ENCODE data around the gene LTB.
"Not testable (repeated sequence)": the region's sequence is repeated elsewhere in the genome, so short reads cannot be mapped to it uniquely, and the experiment has no call there.

DNA sequence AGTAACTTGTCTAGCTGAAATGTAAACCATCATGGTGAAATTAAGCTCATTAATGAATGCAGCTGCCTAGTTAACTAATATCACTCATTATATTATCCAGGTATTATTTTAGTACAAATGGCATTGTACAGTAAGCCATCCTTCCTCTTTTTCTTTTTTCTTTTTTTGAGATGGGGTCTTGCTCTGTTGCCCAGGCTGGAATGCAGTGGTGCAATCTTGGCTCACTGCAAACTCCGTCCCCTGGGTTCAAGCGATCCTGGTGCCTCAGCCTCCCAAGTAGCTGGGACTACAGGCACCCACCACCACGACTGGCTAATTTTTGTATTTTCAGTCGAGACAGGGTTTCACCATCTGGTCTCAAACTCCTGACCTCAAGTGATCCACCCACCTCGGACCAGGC is 8.5 kb upstream of the LTB start:
- TF ChIP-seq ARNTL (CRISPR knock-in tag; IDR thresholded peaks at IDR 0.05; ENCODE audit: borderline replicate concordance, low read depth); CSDC2 (CRISPR knock-in tag; IDR thresholded peaks at IDR 0.05); ZFP3 (CRISPR knock-in tag; IDR thresholded peaks at IDR 0.05); GLIS3 (CRISPR knock-in tag; IDR thresholded peaks at IDR 0.05); ZNF70 (CRISPR knock-in tag; IDR thresholded peaks at IDR 0.05); SNAI2 (CRISPR knock-in tag; IDR thresholded peaks at IDR 0.05): not testable (repeated sequence)
- TF ChIP-seq, protein P1, sequence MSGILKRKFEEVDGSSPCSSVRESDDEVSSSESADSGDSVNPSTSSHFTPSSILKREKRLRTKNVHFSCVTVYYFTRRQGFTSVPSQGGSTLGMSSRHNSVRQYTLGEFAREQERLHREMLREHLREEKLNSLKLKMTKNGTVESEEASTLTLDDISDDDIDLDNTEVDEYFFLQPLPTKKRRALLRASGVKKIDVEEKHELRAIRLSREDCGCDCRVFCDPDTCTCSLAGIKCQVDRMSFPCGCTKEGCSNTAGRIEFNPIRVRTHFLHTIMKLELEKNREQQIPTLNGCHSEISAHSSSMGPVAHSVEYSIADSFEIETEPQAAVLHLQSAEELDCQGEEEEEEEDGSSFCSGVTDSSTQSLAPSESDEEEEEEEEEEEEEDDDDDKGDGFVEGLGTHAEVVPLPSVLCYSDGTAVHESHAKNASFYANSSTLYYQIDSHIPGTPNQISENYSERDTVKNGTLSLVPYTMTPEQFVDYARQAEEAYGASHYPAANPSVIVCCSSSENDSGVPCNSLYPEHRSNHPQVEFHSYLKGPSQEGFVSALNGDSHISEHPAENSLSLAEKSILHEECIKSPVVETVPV (CRISPR knock-in tag; IDR thresholded peaks at IDR 0.05): not testable (repeated sequence)
- TF ChIP-seq, protein P2, sequence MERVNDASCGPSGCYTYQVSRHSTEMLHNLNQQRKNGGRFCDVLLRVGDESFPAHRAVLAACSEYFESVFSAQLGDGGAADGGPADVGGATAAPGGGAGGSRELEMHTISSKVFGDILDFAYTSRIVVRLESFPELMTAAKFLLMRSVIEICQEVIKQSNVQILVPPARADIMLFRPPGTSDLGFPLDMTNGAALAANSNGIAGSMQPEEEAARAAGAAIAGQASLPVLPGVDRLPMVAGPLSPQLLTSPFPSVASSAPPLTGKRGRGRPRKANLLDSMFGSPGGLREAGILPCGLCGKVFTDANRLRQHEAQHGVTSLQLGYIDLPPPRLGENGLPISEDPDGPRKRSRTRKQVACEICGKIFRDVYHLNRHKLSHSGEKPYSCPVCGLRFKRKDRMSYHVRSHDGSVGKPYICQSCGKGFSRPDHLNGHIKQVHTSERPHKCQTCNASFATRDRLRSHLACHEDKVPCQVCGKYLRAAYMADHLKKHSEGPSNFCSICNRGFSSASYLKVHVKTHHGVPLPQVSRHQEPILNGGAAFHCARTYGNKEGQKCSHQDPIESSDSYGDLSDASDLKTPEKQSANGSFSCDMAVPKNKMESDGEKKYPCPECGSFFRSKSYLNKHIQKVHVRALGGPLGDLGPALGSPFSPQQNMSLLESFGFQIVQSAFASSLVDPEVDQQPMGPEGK (CRISPR knock-in tag; IDR thresholded peaks at IDR 0.05; ENCODE audit: borderline replicate concordance): not testable (repeated sequence)
- TF ChIP-seq, protein P3, sequence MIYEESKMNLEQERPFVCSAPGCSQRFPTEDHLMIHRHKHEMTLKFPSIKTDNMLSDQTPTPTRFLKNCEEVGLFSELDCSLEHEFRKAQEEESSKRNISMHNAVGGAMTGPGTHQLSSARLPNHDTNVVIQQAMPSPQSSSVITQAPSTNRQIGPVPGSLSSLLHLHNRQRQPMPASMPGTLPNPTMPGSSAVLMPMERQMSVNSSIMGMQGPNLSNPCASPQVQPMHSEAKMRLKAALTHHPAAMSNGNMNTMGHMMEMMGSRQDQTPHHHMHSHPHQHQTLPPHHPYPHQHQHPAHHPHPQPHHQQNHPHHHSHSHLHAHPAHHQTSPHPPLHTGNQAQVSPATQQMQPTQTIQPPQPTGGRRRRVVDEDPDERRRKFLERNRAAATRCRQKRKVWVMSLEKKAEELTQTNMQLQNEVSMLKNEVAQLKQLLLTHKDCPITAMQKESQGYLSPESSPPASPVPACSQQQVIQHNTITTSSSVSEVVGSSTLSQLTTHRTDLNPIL (CRISPR knock-in tag; IDR thresholded peaks at IDR 0.05; ENCODE audit: low read depth): not testable (repeated sequence)
